GM18526 (cell line): ENCODE data around the gene LIMS2.

Source experiments
- POLR2A ChIP-seq: IDR thresholded peaks from 3 replicates; pipeline ENCODE4 v1.6.1; 2011; ENCODE audit not compliant: insufficient read length; ENCODE audit errors: extremely low read depth

The LIMS2 gene

DNA sequence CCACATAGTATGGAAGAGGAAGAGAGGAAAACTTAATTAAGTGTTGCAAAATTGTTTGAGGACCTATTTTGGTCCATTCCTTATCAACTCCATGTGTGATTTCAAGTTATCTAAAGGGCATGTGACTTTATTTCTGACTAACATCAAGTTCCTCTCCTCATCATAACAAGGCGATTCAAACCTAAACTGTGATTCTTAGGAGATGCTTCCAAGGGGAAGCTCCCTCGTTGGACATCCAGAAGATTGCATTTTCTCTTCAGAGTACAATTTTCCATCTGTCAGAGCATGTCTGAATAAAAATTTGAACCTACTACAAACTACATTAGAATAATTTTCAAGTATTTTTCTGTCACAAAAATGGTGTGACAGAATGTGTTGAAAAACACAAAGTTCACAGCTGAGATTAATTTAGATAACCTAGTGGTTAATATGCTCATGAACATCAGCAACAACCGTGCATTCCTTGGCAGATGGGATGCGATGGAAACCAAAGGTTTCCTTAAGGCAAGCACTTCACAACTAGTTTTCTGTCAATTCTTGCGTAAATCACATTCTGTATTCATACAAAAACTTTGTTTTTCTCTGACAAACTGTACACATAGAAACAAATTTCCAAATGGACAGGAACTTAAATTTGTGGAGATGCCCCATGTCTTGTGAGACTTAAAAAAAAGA, 30.2 kb upstream of the LIMS2 start:
- no peak for TF ChIP-seq POLR2A

DNA sequence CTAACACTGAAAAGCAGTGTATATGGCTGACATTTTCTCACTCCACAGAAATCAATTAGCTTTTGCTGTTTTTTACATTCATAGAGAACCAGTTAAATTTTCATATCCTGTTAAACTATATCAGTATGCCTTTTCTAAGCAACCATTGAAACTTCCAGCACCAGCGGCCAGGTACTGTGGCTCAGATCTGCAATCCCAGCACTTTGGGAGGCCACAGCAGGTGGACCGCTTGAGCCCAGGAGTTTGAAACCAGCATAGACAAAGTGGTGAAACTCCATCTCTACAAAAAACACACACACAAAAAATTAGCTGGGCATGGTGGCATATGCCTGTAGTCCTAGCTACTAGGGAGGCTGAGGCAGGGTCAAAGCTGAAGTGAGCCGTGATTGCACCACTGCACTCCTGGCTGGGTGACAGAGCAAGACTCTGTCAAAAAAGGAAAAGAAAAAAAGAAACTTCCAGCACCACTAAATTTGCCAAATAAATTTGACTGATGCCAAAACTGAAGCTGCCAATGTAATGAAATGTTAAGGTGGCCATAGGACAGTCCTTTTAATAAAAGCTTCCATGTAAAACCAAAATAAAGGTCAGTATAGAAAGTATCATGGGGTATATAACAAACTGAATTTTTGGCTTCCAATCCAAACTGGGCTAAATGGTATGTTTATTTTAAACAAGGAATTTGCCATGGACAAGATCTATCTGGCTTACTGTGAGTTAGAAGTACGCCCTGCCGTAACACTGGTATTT, 29.5 kb upstream of the LIMS2 start:
- no peak for TF ChIP-seq POLR2A

DNA sequence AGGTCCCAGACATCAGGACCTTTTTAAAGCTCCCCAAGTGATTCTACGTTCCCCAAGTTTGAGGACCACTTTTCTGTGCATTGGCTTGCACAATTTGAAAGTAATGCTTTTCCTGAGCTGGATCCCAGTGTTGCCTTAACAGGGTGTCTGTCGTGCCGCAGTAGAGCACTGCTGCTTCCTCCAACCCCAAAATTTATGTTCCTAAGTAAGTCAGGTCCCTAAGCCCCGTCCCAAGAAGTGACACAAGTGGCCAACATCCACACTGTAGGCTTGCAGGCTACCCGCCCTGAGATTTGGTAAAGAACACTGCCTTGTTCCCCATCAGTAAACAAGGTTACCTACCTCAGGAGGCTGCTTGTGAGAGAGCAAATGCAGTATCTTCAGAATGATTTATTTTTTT, 28.0 kb upstream of the LIMS2 start:
- no peak for TF ChIP-seq POLR2A

- TF ChIP-seq POLR2A = no peak
Measured at GRCh38 chr2:127702395-127703009, 27.2 kb upstream of the LIMS2 start.

DNA sequence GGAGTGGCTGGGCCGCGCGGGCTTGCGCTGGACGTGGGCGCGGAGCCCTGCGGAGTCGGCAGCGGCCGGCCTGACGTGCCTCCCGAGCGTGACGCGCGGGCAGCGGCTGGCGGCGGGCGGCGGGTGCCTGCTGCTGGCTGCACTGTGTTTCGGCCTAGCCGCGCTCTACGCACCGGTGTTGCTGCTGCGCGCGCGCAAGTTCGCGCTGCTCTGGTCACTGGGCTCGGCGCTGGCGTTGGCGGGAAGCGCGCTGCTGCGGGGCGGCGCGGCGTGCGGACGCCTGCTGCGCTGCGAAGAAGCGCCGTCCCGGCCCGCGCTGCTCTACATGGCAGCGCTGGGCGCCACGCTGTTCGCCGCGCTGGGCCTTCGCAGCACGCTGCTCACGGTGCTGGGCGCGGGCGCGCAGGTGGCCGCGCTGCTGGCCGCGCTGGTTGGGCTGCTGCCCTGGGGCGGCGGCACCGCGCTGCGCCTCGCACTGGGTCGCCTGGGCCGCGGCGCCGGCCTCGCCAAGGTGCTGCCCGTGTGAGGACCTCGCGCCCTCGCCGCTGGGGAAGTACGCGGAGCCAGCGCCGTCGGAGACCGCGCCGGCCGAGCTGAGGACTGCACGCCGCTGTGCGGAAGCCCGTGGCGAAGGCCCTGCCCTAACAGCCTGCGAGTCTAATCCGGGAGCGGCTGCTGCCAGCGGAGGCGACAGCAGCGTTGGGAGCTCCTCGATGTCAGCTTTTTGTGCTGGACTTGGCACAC, 26.5 kb upstream of the LIMS2 start:
- peak; percentile 45 for TF ChIP-seq POLR2A

DNA sequence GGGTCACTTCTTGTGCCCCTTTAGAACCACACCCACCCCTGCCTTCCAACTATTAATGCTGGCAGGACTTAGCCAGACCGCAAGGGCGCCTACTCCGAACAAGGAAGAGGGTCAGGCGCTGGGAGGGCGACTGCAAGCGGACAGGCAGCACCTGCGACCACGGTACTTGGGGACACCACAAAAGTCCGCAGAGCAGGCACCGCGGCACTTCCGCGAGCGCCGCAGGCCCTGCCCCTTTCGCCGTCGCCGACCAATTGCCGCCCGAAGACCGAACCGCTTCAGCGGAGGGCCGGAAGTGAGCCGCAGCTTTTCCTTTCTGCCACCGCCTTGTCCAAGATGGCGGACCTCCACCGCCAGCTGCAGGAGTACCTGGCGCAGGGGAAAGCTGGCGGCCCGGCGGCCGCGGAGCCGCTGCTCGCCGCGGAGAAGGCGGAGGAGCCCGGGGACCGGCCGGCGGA, 25.9 kb upstream of the LIMS2 start, which contains the start of gene SFT2D3:
Gene SFT2D3 (plus strand): TSS at position 305 of the 458 bp plus-strand sequence. CDS start 32 bp downstream, at position 337.
- TF ChIP-seq POLR2A = peak; percentile 98

- peak; percentile 54 for TF ChIP-seq POLR2A
Measured at GRCh38 chr2:127700527-127701192, 25.3 kb upstream of the LIMS2 start.

GRCh38 chr2:127698553-127699355, 23.4 kb upstream of the LIMS2 start:
- TF ChIP-seq POLR2A = no peak

GRCh38 chr2:127697482-127698180, 22.3 kb upstream of the LIMS2 start:
- no peak for TF ChIP-seq POLR2A

DNA sequence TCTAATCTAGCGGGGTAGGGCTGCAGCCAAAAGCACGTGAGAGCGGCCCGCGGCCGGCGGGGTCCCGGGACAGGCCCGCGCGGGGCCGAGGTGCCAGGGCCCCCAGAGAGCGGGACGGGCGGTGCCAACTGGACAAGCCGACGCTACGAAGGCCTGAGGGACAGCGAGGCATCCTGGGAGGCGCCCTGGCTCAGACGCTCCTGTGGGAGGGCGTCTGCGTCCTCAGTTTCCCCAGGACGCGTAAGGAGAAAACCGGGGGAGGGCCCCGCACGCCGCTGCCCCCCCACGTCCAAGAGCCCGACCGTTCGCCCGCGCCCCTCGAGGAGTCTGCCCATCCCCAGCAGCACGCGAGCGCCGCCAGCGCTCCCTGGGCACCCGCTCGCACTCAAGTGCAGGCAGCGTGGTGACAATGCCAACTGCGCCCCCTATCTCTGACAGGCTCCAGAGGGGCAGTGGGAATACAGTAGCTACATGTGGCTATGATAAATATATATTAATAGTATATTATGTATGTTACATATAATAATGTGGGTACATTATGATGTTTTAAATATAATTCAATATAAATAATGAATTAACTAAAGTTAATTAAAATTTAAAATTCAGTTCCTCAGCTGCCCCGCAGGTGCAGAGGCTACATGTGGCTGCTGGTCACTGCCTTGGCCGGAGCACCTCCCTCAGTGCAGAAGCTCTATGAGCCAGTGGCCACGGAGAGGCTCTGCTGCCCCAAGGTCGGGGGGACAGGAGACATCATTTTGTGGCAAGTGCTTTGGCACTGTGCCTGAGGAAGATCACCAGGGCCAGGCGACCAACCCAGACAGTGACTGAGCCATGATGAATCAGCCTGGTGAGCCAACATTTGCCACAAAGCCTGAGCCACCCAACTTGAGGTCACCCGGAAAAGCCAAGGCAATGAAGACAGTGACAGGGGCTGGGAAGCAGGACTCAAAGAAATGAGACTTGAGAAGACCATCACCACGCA, 20.5 kb upstream of the LIMS2 start:
- no peak for TF ChIP-seq POLR2A

- TF ChIP-seq POLR2A = no peak
Measured at GRCh38 chr2:127694986-127695385, 19.7 kb upstream of the LIMS2 start.

DNA sequence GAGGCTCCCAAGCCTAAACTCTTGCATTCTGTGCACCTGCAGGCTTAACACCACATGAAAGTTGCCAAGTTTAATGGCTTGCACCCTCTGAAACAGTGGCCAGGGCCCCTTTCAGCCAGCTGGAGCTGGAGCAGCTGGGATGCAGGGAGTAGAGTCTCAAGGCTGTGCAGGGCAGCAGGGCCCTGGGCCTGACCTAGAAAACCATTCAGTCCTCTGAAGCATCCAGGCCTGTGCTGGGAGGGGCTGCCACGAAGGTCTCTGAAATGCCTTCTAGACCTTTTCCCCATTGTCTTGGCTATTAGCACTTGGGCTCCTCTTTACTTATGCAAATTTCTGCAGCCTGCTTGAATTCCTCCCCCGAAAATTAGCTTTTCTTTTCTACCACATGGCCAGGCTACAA, 15.4 kb upstream of the LIMS2 start:
- no peak for TF ChIP-seq POLR2A
